Activated CD8-positive, alpha-beta memory T cell treated with anti-CD3 and anti-CD28 coated beads, Interleukin-2, amount 50 U/mL, for 24 hours (primary cell): ENCODE measurements around the gene DDRGK1.

Experiments used
- DNase-seq: peaks from one replicate; pipeline ENCODE4 v3.0.0-alpha.2; 2020; ENCODE audit errors: extremely low read depth

Gene DDRGK1

GRCh38 chr20:3235666-3236324 is 31.3 kb upstream of the DDRGK1 start:
- no peak for DNase-seq

- DNase-seq = no peak
Measured at GRCh38 chr20:3233991-3234498, 29.6 kb upstream of the DDRGK1 start.

- DNase-seq = no peak
Measured at GRCh38 chr20:3233131-3233990, 28.9 kb upstream of the DDRGK1 start.

- DNase-seq = no peak
Measured at GRCh38 chr20:3231889-3232588, 27.6 kb upstream of the DDRGK1 start.

GRCh38 chr20:3231116-3231515 is 26.6 kb upstream of the DDRGK1 start:
- no peak for DNase-seq

GRCh38 chr20:3229798-3230197 is 25.3 kb upstream of the DDRGK1 start:
- no peak for DNase-seq

GRCh38 chr20:3229158-3229557 is 24.7 kb upstream of the DDRGK1 start:
- no peak for DNase-seq

- DNase-seq = no peak
Measured at GRCh38 chr20:3228750-3229032, 24.2 kb upstream of the DDRGK1 start.

- DNase-seq = no peak
Measured at GRCh38 chr20:3227936-3228749, 23.7 kb upstream of the DDRGK1 start.

GRCh38 chr20:3227506-3227905 is 23.0 kb upstream of the DDRGK1 start:
- DNase-seq = no peak

GRCh38 chr20:3226864-3227263 is 22.4 kb upstream of the DDRGK1 start:
- no peak for DNase-seq

GRCh38 chr20:3226093-3226492 is 21.6 kb upstream of the DDRGK1 start:
- no peak for DNase-seq

GRCh38 chr20:3224681-3225421 is 20.4 kb upstream of the DDRGK1 start:
- DNase-seq = no peak

GRCh38 chr20:3223994-3224680 is 19.7 kb upstream of the DDRGK1 start:
- DNase-seq = no peak

GRCh38 chr20:3223651-3223993 is 19.1 kb upstream of the DDRGK1 start:
- DNase-seq = no peak

GRCh38 chr20:3222635-3223600 is 18.4 kb upstream of the DDRGK1 start:
- DNase-seq = no peak

- no peak for DNase-seq
Measured at GRCh38 chr20:3221398-3222226, 17.1 kb upstream of the DDRGK1 start.

GRCh38 chr20:3218307-3218988 is 14.0 kb upstream of the DDRGK1 start:
- no peak for DNase-seq
